Measurements from ENCODE around the gene UNC79.

UNC79 gene

GRCh38 chr14:93682459-93682858, 251.7 kb downstream of the UNC79 start:
- no peak for TF ChIP-seq CTCF (conservative IDR thresholded peaks at IDR 0.05)
- peak overlapping the region; percentile 43; the same call in 1 of the 2 replicates for H3K27ac ChIP-seq

- no peak for TF ChIP-seq CTCF (conservative IDR thresholded peaks at IDR 0.05)
These were observed 252.5 kb downstream of the UNC79 start for GRCh38 chr14:93683226-93683625.

GRCh38 chr14:93685121-93685895, 254.6 kb downstream of the UNC79 start:
- no peak overlapping the region for H3K27ac ChIP-seq
- TF ChIP-seq CTCF (conservative IDR thresholded peaks at IDR 0.05) = no peak

More at GRCh38 chr14:93683226-93683625, 252.5 kb downstream of the UNC79 start:
- peak overlapping the region; percentile 43; the same call in 1 of the 2 replicates for H3K27ac ChIP-seq

GRCh38 chr14:93686268-93686667, 255.5 kb downstream of the UNC79 start:
- H3K27ac ChIP-seq = no peak overlapping the region
- no peak for TF ChIP-seq CTCF (conservative IDR thresholded peaks at IDR 0.05)

GRCh38 chr14:93688239-93688666, 257.5 kb downstream of the UNC79 start:
- no peak overlapping the region for H3K27ac ChIP-seq
- TF ChIP-seq CTCF (conservative IDR thresholded peaks at IDR 0.05) = no peak

- TF ChIP-seq CTCF (conservative IDR thresholded peaks at IDR 0.05) = no peak
- no peak overlapping the region for H3K27ac ChIP-seq
These were observed 258.1 kb downstream of the UNC79 start for GRCh38 chr14:93688820-93689219.

- no peak for TF ChIP-seq CTCF (conservative IDR thresholded peaks at IDR 0.05)
- no peak overlapping the region for H3K27ac ChIP-seq
These were observed 259.4 kb downstream of the UNC79 start for GRCh38 chr14:93690146-93690545.

Data from VCaP (cell line).